ENCODE measurements around the gene STAB1.

STAB1 gene

DNA sequence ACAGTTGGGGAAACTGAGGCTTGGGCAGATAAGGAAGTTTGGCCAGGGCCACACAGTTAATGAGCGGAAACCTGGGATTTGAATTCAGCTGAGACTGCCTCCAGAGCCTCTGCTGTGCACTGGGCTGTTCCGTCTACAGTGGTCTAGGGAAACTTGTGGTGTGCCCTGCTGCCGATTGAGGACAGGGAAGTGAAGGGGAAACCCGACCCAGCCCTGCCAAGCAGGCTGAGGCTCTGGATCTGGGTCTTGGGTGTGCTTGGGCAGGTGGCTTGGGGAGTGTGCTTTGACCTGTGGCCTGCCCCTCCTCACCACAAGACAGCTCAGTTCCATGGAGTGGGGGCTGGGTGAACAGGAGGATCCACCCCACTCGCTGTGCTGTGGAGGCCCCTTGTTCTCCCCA is 22.1 kb upstream of the STAB1 start:
- Histone ChIP-seq H3K27me3 (ENCODE audit: insufficient read depth, low read length, poor library complexity, severe bottlenecking) (no peaks in the 10 kb centered on the region), H4K20me1 (ENCODE audit: insufficient read depth, low read length, poor library complexity, severe bottlenecking) (no peaks in the 10 kb centered on the region), H2AFZ (ENCODE audit: low read length) (no peak overlapping the region), H3K79me2 (ENCODE audit: insufficient read depth, low read length) (peaks cover 5% of the 10 kb centered on the region; the same call in 1 of the 2 replicates), H3K9me3 (ENCODE audit: insufficient read depth, low read depth, low read length) (no peaks in the 10 kb centered on the region), H3K36me3 (ENCODE audit: insufficient read depth, low read length) (peaks cover 69% of the 10 kb centered on the region; the same call in 1 of the 2 replicates), H3K4me1 (ENCODE audit: insufficient read depth, low read length, poor library complexity, severe bottlenecking) (no peaks in the 10 kb centered on the region), H3K9ac (ENCODE audit: low read depth, low read length, poor library complexity, severe bottlenecking) (no peak overlapping the region), H3K4me3 (ENCODE audit: low read length, poor library complexity, severe bottlenecking) (no peak overlapping the region), H3K4me2 (ENCODE audit: low read depth, low read length, poor library complexity, severe bottlenecking) (no peak overlapping the region), H3F3A (ENCODE audit: low read depth) (no peaks in the 10 kb centered on the region), H3K9me2 (replicated peaks; ENCODE audit: low read depth, low read length) (no peaks in the 10 kb centered on the region)
- no peak for TF ChIP-seq EZH2phosphoT487 (IDR thresholded peaks at IDR 0.05; ENCODE audit: borderline replicate concordance)
- TF ChIP-seq, protein P1, sequence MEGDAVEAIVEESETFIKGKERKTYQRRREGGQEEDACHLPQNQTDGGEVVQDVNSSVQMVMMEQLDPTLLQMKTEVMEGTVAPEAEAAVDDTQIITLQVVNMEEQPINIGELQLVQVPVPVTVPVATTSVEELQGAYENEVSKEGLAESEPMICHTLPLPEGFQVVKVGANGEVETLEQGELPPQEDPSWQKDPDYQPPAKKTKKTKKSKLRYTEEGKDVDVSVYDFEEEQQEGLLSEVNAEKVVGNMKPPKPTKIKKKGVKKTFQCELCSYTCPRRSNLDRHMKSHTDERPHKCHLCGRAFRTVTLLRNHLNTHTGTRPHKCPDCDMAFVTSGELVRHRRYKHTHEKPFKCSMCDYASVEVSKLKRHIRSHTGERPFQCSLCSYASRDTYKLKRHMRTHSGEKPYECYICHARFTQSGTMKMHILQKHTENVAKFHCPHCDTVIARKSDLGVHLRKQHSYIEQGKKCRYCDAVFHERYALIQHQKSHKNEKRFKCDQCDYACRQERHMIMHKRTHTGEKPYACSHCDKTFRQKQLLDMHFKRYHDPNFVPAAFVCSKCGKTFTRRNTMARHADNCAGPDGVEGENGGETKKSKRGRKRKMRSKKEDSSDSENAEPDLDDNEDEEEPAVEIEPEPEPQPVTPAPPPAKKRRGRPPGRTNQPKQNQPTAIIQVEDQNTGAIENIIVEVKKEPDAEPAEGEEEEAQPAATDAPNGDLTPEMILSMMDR (conservative IDR thresholded peaks at IDR 0.05; ENCODE audit: low read length): no peak

DNA sequence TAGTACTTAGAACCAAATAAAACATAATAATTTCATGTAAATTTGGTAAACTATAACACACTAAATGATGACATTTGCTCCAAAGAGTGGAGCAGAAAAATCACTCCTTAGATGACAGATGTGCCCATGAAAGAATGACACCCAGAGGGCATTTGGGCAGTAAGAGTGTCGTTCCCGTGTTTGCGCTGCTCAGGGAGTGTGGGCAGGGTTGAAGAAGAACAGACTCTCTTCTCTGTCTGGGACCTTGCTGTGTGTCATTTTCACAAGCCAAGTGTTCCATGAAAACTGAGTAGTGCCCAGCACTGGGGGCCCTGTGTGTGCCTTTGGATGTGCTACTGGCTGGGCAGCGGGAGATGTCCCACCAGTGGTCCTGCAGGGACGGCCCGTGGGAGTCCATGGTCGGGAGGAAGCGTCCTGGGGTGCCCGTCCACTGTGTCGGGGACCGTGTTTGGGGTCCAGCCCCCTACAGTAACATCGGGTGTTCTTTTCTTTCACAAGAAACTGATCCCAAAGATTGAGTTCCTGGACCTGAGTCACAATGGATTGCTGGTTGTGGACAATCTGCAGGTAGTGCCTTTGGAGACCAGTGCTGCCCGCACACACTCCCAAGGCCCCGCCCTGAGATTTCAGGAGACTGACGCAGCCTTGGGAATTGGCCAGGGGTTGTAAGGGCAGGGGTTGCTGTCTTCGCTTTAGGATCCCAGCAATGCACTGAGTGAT is 17.9 kb upstream of the STAB1 start:
- Histone ChIP-seq H3K4me1 (ENCODE audit: insufficient read depth, low read length, poor library complexity, severe bottlenecking) (no peaks in the 10 kb centered on the region), H3K9me3 (ENCODE audit: insufficient read depth, low read depth, low read length) (no peaks in the 10 kb centered on the region), H3K36me3 (ENCODE audit: insufficient read depth, low read length) (peaks cover 95% of the 10 kb centered on the region), H2AFZ (ENCODE audit: low read length) (no peak overlapping the region), H3F3A (ENCODE audit: low read depth) (no peaks in the 10 kb centered on the region), H3K27me3 (ENCODE audit: insufficient read depth, low read length, poor library complexity, severe bottlenecking) (no peaks in the 10 kb centered on the region), H4K20me1 (ENCODE audit: insufficient read depth, low read length, poor library complexity, severe bottlenecking) (no peaks in the 10 kb centered on the region), H3K9ac (ENCODE audit: low read depth, low read length, poor library complexity, severe bottlenecking) (no peak overlapping the region), H3K4me2 (ENCODE audit: low read depth, low read length, poor library complexity, severe bottlenecking) (no peak overlapping the region), H3K9me2 (replicated peaks; ENCODE audit: low read depth, low read length) (no peaks in the 10 kb centered on the region), H3K79me2 (ENCODE audit: insufficient read depth, low read length) (no peaks in the 10 kb centered on the region), H3K4me3 (ENCODE audit: low read length, poor library complexity, severe bottlenecking) (no peak overlapping the region)
- no peak for TF ChIP-seq EZH2phosphoT487 (IDR thresholded peaks at IDR 0.05; ENCODE audit: borderline replicate concordance)

DNA sequence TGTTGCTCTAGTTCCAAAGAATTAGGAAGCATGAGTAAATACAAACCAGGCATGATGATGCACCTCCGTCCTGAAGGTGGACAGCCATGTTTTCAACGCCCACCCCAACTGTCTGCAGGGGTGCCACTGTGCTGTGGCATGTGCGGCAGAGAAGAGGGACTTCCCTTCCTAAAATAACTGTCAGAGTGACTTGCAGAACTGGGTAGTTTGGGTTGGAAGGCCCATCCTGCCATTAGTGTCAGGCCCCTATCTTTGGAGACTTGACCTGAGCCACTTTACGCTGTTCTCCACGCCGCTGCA is 17.4 kb upstream of the STAB1 start:
- TF ChIP-seq, protein P1 (conservative IDR thresholded peaks at IDR 0.05; ENCODE audit: low read length): no peak
- no peak for TF ChIP-seq EZH2phosphoT487 (IDR thresholded peaks at IDR 0.05; ENCODE audit: borderline replicate concordance)
- peaks cover 95% of the 10 kb centered on the region for H3K36me3 ChIP-seq (ENCODE audit: insufficient read depth, low read length)

More for the DNA sequence above, 17.4 kb upstream of the STAB1 start:
- no peak overlapping the region for H3K4me2 ChIP-seq (ENCODE audit: low read depth, low read length, poor library complexity, severe bottlenecking)
- no peaks in the 10 kb centered on the region for H4K20me1 ChIP-seq (ENCODE audit: insufficient read depth, low read length, poor library complexity, severe bottlenecking)
- no peaks in the 10 kb centered on the region for H3K79me2 ChIP-seq (ENCODE audit: insufficient read depth, low read length)
- no peak overlapping the region for H2AFZ ChIP-seq (ENCODE audit: low read length)
- H3F3A ChIP-seq (ENCODE audit: low read depth): no peaks in the 10 kb centered on the region
- no peaks in the 10 kb centered on the region for H3K4me1 ChIP-seq (ENCODE audit: insufficient read depth, low read length, poor library complexity, severe bottlenecking)
- no peaks in the 10 kb centered on the region for H3K27me3 ChIP-seq (ENCODE audit: insufficient read depth, low read length, poor library complexity, severe bottlenecking)
- H3K9me2 ChIP-seq (replicated peaks; ENCODE audit: low read depth, low read length): no peaks in the 10 kb centered on the region
- no peaks in the 10 kb centered on the region for H3K9me3 ChIP-seq (ENCODE audit: insufficient read depth, low read depth, low read length)
- no peak overlapping the region for H3K9ac ChIP-seq (ENCODE audit: low read depth, low read length, poor library complexity, severe bottlenecking)
- H3K4me3 ChIP-seq (ENCODE audit: low read length, poor library complexity, severe bottlenecking): no peak overlapping the region

All from Loucy (cell line).